Glutamatergic neuron (in vitro differentiated cells): Measurements from ENCODE around the gene COL19A1. TPM values are rescaled to one million over a fixed set of nuclear protein-coding genes. Genes with fewer than 3 reads are reported as not detected.

Experiments used
- DNase-seq: peaks from one replicate; pipeline ENCODE4 v3.0.0; 2022
- H3K27ac Mint-ChIP-seq: one replicate; pipeline ENCODE4 v1.8.0; 2020; ENCODE audit warnings: mild to moderate bottlenecking, mixed read lengths, inconsistent platforms; ENCODE audit not compliant: unreplicated experiment
- H3K27me3 Mint-ChIP-seq: one replicate; pipeline ENCODE4 v1.8.0; 2020; ENCODE audit warnings: mild to moderate bottlenecking, moderate library complexity, mixed read lengths, inconsistent platforms; ENCODE audit not compliant: unreplicated experiment
- H3K36me3 Mint-ChIP-seq: one replicate; pipeline ENCODE4 v1.8.0; 2020; ENCODE audit warnings: mild to moderate bottlenecking, mixed read lengths, inconsistent platforms; ENCODE audit not compliant: unreplicated experiment
- H3K4me1 Mint-ChIP-seq: one replicate; pipeline ENCODE4 v1.8.0; 2020; ENCODE audit warnings: mild to moderate bottlenecking, low read depth, mixed read lengths, inconsistent platforms; ENCODE audit not compliant: unreplicated experiment
- H3K4me3 Mint-ChIP-seq: one replicate; pipeline ENCODE4 v1.8.0; 2020; ENCODE audit warnings: mild to moderate bottlenecking, mixed read lengths, inconsistent platforms; ENCODE audit not compliant: unreplicated experiment
- H3K9me3 Mint-ChIP-seq: one replicate; pipeline ENCODE4 v1.8.0; 2020; ENCODE audit warnings: mild to moderate bottlenecking, moderate library complexity, mixed read lengths, inconsistent platforms; ENCODE audit not compliant: unreplicated experiment
- total RNA-seq: library from RNA; stranded (reverse); fragmentation: NEBNext Ultra II Directional; extraction: Animal tissue kit (Norgen Biotek cat#: 25700); gene quantifications from one replicate; pipeline ENCODE4 v1.2.1, GENCODE V29; 2021; ENCODE audit not compliant: unreplicated experiment
- TF ChIP-seq, protein P1 (sequence below): fragments of 200-600 bp; sonication (generic); IDR thresholded peaks from one replicate; pipeline ENCODE4 v1.5.0; 2021; ENCODE audit not compliant: partially characterized antibody, unreplicated experiment

The COL19A1 gene
- total RNA-seq, 1 donor from 2014 or later = 0.78 TPM

GRCh38 chr6:70198785-70199184, 332.4 kb downstream of the COL19A1 start:
- no peaks in the 10 kb centered on the region for H3K27me3 Mint-ChIP-seq
- no peak overlapping the region for H3K27ac Mint-ChIP-seq
- H3K4me3 Mint-ChIP-seq = no peak overlapping the region
- no peaks in the 10 kb centered on the region for H3K36me3 Mint-ChIP-seq
- no peaks in the 10 kb centered on the region for H3K9me3 Mint-ChIP-seq
- TF ChIP-seq, protein P1, sequence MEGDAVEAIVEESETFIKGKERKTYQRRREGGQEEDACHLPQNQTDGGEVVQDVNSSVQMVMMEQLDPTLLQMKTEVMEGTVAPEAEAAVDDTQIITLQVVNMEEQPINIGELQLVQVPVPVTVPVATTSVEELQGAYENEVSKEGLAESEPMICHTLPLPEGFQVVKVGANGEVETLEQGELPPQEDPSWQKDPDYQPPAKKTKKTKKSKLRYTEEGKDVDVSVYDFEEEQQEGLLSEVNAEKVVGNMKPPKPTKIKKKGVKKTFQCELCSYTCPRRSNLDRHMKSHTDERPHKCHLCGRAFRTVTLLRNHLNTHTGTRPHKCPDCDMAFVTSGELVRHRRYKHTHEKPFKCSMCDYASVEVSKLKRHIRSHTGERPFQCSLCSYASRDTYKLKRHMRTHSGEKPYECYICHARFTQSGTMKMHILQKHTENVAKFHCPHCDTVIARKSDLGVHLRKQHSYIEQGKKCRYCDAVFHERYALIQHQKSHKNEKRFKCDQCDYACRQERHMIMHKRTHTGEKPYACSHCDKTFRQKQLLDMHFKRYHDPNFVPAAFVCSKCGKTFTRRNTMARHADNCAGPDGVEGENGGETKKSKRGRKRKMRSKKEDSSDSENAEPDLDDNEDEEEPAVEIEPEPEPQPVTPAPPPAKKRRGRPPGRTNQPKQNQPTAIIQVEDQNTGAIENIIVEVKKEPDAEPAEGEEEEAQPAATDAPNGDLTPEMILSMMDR = no peak
- DNase-seq = no peak
- H3K4me1 Mint-ChIP-seq = peaks cover 3% of the 10 kb centered on the region

DNA sequence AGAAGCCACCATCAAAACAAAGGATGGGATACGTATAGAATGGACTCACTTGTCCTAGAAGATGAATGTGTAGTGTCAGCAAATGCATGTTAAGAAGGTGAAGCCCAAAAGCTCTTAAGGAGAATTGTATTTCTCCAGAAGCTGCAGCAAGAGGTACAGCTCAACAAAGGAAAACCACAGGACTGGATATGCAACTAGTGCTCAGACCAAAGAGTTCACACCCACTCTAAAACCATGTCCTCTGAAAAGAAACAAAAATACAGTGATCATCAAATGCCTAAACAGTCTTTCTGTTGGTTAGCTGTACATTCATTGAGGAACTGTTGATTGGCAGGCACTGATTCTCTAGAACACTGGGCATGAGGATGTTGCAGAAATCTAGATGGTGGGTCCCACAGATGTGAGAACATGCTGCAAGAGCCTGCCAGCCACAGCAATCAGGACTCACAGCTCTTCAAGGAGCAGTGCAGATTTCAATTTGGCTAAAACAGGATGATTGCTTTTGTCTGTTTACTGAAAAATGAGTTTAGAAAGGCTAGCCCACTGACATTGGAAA, 342.0 kb downstream of the COL19A1 start:
- Mint-ChIP-seq H3K27ac (no peak overlapping the region), H3K4me1 (no peaks in the 10 kb centered on the region)

DNA sequence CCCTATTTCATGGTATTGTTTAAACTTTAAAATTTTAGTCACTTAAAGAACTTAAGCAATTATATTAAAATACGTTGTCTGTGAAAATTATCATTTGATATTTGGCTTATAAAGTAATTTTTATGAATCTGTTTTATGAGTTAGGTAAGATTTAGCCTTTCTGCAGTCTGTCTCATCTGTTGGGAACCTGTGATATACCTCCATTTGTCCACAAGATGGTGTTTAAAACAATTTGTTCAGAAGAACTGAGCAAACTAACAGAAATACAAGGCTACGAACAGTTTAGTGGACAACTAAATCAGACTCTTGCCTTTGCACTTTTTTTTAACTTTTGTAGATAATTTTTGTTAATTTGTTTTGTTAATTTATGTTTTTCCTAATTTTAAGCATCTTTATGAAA, 344.1 kb downstream of the COL19A1 start:
- Mint-ChIP-seq H3K36me3 (no peaks in the 10 kb centered on the region), H3K27ac (no peak overlapping the region), H3K9me3 (no peaks in the 10 kb centered on the region), H3K4me3 (no peak overlapping the region), H3K4me1 (no peaks in the 10 kb centered on the region), H3K27me3 (no peaks in the 10 kb centered on the region)
- TF ChIP-seq, protein P1 = no peak
- DNase-seq = no peak

More for the DNA sequence above, 342.0 kb downstream of the COL19A1 start:
- H3K9me3 Mint-ChIP-seq = no peaks in the 10 kb centered on the region
- TF ChIP-seq, protein P1 = no peak
- H3K36me3 Mint-ChIP-seq = no peaks in the 10 kb centered on the region
- H3K4me3 Mint-ChIP-seq = no peak overlapping the region
- no peaks in the 10 kb centered on the region for H3K27me3 Mint-ChIP-seq
- DNase-seq = no peak

DNA sequence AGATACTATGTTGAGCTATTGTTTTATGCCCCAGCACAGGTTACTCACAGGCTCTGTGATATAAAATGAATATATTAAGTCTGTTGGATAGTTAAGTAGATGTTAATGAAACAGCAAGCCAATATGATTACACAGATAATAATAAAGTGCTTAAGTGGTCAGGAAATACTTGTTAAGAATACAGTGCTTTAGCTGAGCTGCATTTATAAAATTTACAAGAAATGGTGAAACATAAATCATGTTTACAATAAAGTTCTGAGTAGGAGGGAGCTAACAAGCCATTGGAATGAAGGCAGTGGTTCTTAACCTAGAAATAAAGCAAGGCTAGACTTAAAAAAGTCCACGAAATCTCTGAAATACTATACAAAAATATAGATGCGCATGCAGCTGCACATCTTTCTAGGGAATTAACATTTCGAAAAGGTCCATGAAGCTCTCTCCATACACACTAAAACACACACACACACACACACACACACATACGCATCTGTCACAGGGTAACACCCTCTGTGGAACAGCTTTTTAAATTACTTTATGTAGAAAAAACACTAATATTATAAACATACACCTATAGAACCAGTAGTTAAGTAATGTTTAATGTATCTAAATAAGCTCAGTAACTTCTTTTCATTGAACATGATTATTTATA, 349.2 kb downstream of the COL19A1 start:
- DNase-seq = no peak
- H3K27me3 Mint-ChIP-seq = no peaks in the 10 kb centered on the region
- TF ChIP-seq, protein P1 = no peak
- no peaks in the 10 kb centered on the region for H3K9me3 Mint-ChIP-seq
- no peaks in the 10 kb centered on the region for H3K36me3 Mint-ChIP-seq
- no peak overlapping the region for H3K27ac Mint-ChIP-seq
- H3K4me1 Mint-ChIP-seq = no peaks in the 10 kb centered on the region
- no peak overlapping the region for H3K4me3 Mint-ChIP-seq

GRCh38 chr6:70216767-70217166, 350.4 kb downstream of the COL19A1 start:
- Mint-ChIP-seq H3K4me1 (peaks cover 2% of the 10 kb centered on the region), H3K36me3 (no peaks in the 10 kb centered on the region), H3K27me3 (no peaks in the 10 kb centered on the region), H3K4me3 (no peak overlapping the region), H3K27ac (no peak overlapping the region), H3K9me3 (no peaks in the 10 kb centered on the region)
- DNase-seq = no peak
- TF ChIP-seq, protein P1 = no peak
